PC-9 (cell line): ENCODE measurements around the gene RHBDD1. TPM values are rescaled to one million over a fixed set of nuclear protein-coding genes. Genes with fewer than 3 reads are reported as not detected.

ENCODE experiments used
- BruUV-seq: library from RNA; stranded (reverse); fragments of 400-500 nt; replicated peaks from 2 replicates; lab custom pipeline; 2021; lab: Mats Ljungman, UMichigan
- CTCF ChIA-PET: fragments of 300-600 bp; sonication (Branson Sonifier 250); formaldehyde crosslinking; loops from one replicate; lab custom pipeline; 2022; ENCODE audit warnings: antibody characterized with exemption; lab: Charles Lee
- POLR2A ChIA-PET: fragments of 300-600 bp; sonication (Branson Sonifier 250); formaldehyde crosslinking; loops from one replicate; lab custom pipeline; 2022; ENCODE audit warnings: antibody characterized with exemption; ENCODE audit not compliant: unreplicated experiment; lab: Charles Lee
- DNase-seq, 2 experiments: peaks; one replicate each; pipeline versions ENCODE4 v3.0.0 to v3.0.0-alpha.2; 2015 to 2022; ENCODE audit warnings: mixed read lengths in 1 of 2
- H2AFZ ChIP-seq: fragments of 200-600 bp; sonication (generic); 2 replicates; pipeline ENCODE4 v1.8.1; 2017; ENCODE audit warnings: antibody characterized with exemption
- H3F3A ChIP-seq: fragments of 200-600 bp; sonication (generic); 2 replicates; pipeline ENCODE4 v1.8.1; 2017; ENCODE audit warnings: antibody characterized with exemption, mild to moderate bottlenecking, low read depth; ENCODE audit not compliant: insufficient read depth
- H3K27ac ChIP-seq: fragments of 200-600 bp; sonication (generic); 2 replicates; pipeline ENCODE4 v1.6.1; 2016; ENCODE audit warnings: mixed run types
- H3K27me3 ChIP-seq: fragments of 200-600 bp; sonication (generic); 2 replicates; pipeline ENCODE4 v1.6.1; 2016; ENCODE audit warnings: low read depth, mixed run types; ENCODE audit not compliant: insufficient read depth
- H3K36me3 ChIP-seq: fragments of 200-600 bp; sonication (generic); 2 replicates; pipeline ENCODE4 v1.6.1; 2016; ENCODE audit warnings: low read depth, mixed run types
- H3K4me1 ChIP-seq: fragments of 200-600 bp; sonication (generic); replicated peaks from 2 replicates; pipeline ENCODE4 v1.6.1; 2016; ENCODE audit warnings: mixed run types; ENCODE audit not compliant: insufficient read depth
- H3K4me2 ChIP-seq: fragments of 200-600 bp; sonication (generic); 2 replicates; pipeline ENCODE4 v1.6.1; 2017; ENCODE audit warnings: mixed run types
- H3K4me3 ChIP-seq: fragments of 200-600 bp; sonication (generic); 2 replicates; pipeline ENCODE4 v1.6.1; 2016; ENCODE audit warnings: mixed run types
- H3K79me2 ChIP-seq: fragments of 200-600 bp; sonication (generic); 2 replicates; pipeline ENCODE4 v1.6.1; 2017; ENCODE audit warnings: low read depth, mixed run types
- H3K9me2 ChIP-seq: fragments of 200-600 bp; sonication (generic); 2 replicates; pipeline ENCODE4 v1.8.1; 2017; ENCODE audit warnings: mild to moderate bottlenecking; ENCODE audit not compliant: insufficient read depth
- H3K9me3 ChIP-seq: fragments of 200-600 bp; sonication (generic); 2 replicates; pipeline ENCODE4 v1.8.1; 2016; ENCODE audit warnings: low read depth; ENCODE audit not compliant: insufficient read depth
- H4K20me1 ChIP-seq: fragments of 200-600 bp; sonication (generic); 2 replicates; pipeline ENCODE4 v1.8.1; 2017; ENCODE audit not compliant: insufficient read depth
- CTCF ChIP-seq: fragments of 200-600 bp; sonication (generic); conservative IDR thresholded peaks from 2 replicates; pipeline ENCODE4 v1.6.1; 2017; ENCODE audit warnings: mixed run types, antibody characterized with exemption, mild to moderate bottlenecking, moderate library complexity
- EZH2 ChIP-seq: fragments of 200-600 bp; sonication (generic); IDR thresholded peaks from 2 replicates; pipeline ENCODE4 v1.8.0; 2017; ENCODE audit warnings: antibody characterized with exemption, low read depth
- intact Hi-C: fragments of 100-400 bp; cut with micrococcal nuclease; formaldehyde crosslinking; loops from one replicate; pipeline ENCODE4 v1.10.0; 2022; ENCODE audit not compliant: unreplicated experiment
- total RNA-seq: library from RNA; stranded (reverse); gene quantifications from 2 replicates; pipeline ENCODE4 v1.2.3, GENCODE V29; 2021

Gene RHBDD1
- total RNA-seq, 1 experiment from 2014 or later: 22.3 TPM

DNA sequence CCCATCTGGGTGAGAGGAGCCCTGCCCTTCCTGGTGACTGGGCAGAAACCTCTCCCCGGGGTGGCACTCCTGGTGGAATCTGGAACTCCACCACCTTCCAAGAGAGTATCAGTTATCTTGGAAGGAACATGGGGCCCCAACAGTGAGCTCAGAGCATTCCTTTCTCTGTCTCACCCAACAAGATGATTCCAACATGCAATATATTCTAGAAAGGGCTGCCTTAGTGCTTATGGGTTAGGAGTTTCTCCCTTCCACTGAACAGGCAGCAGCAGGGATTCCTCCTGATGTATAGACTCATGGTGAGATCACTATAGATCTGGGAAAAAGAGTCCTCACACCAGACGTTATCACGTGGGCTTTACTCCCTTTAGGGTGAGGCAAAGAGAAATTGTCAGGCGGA is 181.0 kb downstream of the RHBDD1 start:
- H3K79me2 ChIP-seq: no peaks in the 10 kb centered on the region
- TF ChIP-seq EZH2: no peak
- no peak for TF ChIP-seq CTCF
- no peaks in the 10 kb centered on the region for H3K27me3 ChIP-seq
- DNase-seq: no peak
- no peaks in the 10 kb centered on the region for H4K20me1 ChIP-seq
- H3F3A ChIP-seq: no peaks in the 10 kb centered on the region
- H3K4me3 ChIP-seq: no peak overlapping the region
- no peak overlapping the region for H2AFZ ChIP-seq
- no peak overlapping the region for H3K4me2 ChIP-seq
- H3K27ac ChIP-seq: no peak overlapping the region
- H3K9me2 ChIP-seq: no peaks in the 10 kb centered on the region
- H3K4me1 ChIP-seq: no peaks in the 10 kb centered on the region
- no TSS peak for BruUV-seq
- POLR2A ChIA-PET: no interaction called here
- H3K36me3 ChIP-seq: no peaks in the 10 kb centered on the region
- intact Hi-C loops: no loop called here
- H3K9me3 ChIP-seq: no peaks in the 10 kb centered on the region
- CTCF ChIA-PET: no interaction called here

DNA sequence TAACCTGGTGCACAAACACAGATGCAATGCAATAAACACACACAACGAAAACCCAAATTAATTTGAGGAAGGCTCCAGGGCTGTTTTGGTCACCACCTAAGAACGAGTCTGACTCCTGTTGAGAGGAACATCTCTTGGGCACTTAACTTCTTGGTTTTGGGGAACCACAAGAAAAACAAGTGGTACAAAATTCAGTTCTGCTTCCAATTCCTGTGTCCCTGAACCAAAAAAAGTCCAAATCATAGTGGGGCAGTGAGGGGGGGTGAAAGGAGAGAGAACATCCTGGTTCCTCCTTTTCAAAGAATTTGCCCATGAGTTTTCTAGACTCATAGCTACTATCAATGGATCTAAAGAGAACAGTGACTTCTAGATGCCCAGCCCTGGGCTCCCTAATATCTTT is 184.6 kb downstream of the RHBDD1 start:
- Histone ChIP-seq H3K4me1 (no peaks in the 10 kb centered on the region), H3K9me3 (no peaks in the 10 kb centered on the region), H3K27me3 (no peaks in the 10 kb centered on the region), H3K79me2 (no peaks in the 10 kb centered on the region), H4K20me1 (no peaks in the 10 kb centered on the region), H3K36me3 (no peaks in the 10 kb centered on the region), H3K4me3 (no peak overlapping the region), H3K4me2 (no peak overlapping the region), H3K9me2 (no peaks in the 10 kb centered on the region), H2AFZ (no peak overlapping the region), H3K27ac (no peak overlapping the region), H3F3A (no peaks in the 10 kb centered on the region)
- no peak for DNase-seq
- CTCF ChIA-PET: no interaction called here
- POLR2A ChIA-PET: no interaction called here
- TF ChIP-seq CTCF (no peak), EZH2 (no peak)
- BruUV-seq: no TSS peak
- intact Hi-C loops: no loop called here

GRCh38 chr2:227022608-227023007 is 186.8 kb downstream of the RHBDD1 start:
- H3K9me3 ChIP-seq: no peaks in the 10 kb centered on the region
- no peaks in the 10 kb centered on the region for H3K79me2 ChIP-seq
- intact Hi-C loops: no loop called here
- no peaks in the 10 kb centered on the region for H3K9me2 ChIP-seq
- ChIA-PET CTCF (no interaction called here), POLR2A (no interaction called here)
- no peaks in the 10 kb centered on the region for H3K4me1 ChIP-seq
- no peaks in the 10 kb centered on the region for H3F3A ChIP-seq
- no peak for DNase-seq
- H3K4me3 ChIP-seq: no peak overlapping the region
- no TSS peak for BruUV-seq
- H3K27ac ChIP-seq: no peak overlapping the region
- H4K20me1 ChIP-seq: no peaks in the 10 kb centered on the region
- no peak overlapping the region for H2AFZ ChIP-seq
- H3K4me2 ChIP-seq: no peak overlapping the region
- TF ChIP-seq EZH2 (no peak), CTCF (no peak)
- no peaks in the 10 kb centered on the region for H3K27me3 ChIP-seq
- no peaks in the 10 kb centered on the region for H3K36me3 ChIP-seq
